GM21447 (cell line): ENCODE data around the gene INHBE.
"Not testable (repeated sequence)": the region's sequence is repeated elsewhere in the genome, so short reads cannot be mapped to it uniquely, and the experiment has no call there.

Experiments used
- ATAC-seq: cut with Tn5 transposase; IDR thresholded peaks from one replicate; pipeline ENCODE4 v1.9.1; 2021; ENCODE audit not compliant: unreplicated experiment

Gene INHBE, protein sequence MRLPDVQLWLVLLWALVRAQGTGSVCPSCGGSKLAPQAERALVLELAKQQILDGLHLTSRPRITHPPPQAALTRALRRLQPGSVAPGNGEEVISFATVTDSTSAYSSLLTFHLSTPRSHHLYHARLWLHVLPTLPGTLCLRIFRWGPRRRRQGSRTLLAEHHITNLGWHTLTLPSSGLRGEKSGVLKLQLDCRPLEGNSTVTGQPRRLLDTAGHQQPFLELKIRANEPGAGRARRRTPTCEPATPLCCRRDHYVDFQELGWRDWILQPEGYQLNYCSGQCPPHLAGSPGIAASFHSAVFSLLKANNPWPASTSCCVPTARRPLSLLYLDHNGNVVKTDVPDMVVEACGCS

DNA sequence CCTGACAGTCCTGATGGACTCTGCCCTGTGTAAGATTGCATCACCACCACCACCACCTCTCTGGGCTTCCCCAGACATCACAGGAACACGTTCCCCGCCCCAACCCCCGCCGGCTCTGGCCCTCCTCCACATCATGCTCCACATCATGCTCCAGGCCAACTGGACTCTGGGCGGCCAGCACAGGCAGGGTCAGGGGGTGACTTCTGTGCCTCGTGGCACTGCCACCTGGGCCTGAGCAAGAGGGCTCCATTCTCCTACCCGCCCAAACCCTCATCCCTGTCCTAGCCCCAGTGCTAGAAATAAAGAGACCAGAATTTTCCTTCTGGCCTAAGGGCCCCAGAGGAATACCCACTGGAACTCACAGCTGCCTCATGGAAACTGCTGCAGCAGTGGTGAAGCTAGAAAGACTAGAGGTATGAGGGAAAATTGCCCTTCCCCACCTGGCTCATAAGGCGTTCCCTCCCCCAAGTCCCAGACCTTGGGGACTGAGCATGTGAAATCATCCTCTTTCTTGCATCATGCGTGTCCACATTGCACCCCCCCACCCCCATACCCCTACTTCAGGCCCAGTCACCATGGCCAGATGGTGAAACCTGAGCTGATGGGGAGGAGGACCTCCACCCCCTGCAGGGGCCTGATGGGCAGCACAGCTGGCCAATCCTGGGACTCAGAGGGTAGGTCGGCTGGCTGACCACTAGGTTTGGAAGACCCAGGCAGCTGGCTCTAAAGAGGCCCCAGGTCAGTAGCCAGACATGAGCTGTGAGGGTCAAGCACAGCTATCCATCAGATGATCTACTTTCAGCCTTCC is at the start of gene INHBE:
TSS of gene INHBE (plus strand) at position 742 of the 808 bp plus-strand sequence. CDS start 230 bp downstream, outside the sequence.
- no peak for ATAC-seq

DNA sequence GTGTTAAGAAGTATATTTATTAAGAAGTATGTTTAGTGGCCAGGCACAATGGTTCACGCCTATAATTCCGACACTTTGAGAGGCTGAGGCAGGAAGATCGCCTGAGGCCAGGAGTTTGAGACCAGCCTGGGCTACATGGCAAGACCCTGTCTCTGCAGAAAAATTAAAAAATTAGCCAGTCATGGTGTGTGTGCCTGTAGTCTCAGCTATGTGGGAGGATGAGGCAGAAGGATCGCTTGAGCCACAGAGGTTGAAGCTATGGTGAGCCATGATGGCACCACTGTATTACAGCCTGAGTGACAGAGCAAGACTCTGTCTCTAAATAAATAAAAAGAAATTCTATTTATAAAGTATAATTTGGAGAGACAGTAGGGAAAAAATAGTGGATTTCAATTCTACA is 44.6 kb upstream of the INHBE start:
- no peak for ATAC-seq

DNA sequence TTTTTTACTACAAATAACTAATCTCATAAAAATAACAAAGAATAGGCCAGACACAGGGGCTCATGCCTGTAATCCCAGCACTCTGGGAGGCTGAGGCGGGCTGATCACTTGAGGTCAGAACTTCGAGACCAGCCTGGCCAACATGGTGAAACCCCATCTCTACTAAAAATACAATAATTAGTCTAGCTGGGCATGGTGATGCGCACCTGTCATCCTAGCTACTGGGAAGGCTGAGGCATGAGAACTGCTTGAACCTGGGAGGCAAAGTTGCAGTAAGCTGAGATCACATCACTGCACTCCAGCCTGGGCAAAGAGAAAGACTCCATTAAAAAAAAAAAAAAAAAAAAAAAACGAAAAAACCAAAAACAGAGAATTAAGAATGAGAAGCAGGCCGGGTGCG is 40.9 kb upstream of the INHBE start:
- not testable (repeated sequence) for ATAC-seq

DNA sequence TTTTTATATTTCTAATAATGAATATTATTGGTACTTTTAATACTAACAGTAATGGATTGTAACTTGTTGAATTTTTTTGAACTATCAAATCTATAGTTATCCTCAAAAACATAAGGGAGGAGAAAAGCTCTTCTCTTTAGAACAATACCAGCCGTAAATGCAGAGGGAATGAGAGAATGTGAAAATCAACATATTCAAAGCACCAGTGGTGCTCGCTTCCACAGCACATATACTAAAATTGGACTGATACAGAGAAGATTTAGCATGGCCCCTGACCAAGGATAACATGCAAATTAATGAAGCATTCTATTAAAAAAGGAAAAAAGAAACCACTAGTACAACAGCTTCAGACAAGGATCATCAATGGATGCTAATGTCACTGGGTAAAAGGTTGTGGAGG is 40.0 kb upstream of the INHBE start:
- no peak for ATAC-seq

DNA sequence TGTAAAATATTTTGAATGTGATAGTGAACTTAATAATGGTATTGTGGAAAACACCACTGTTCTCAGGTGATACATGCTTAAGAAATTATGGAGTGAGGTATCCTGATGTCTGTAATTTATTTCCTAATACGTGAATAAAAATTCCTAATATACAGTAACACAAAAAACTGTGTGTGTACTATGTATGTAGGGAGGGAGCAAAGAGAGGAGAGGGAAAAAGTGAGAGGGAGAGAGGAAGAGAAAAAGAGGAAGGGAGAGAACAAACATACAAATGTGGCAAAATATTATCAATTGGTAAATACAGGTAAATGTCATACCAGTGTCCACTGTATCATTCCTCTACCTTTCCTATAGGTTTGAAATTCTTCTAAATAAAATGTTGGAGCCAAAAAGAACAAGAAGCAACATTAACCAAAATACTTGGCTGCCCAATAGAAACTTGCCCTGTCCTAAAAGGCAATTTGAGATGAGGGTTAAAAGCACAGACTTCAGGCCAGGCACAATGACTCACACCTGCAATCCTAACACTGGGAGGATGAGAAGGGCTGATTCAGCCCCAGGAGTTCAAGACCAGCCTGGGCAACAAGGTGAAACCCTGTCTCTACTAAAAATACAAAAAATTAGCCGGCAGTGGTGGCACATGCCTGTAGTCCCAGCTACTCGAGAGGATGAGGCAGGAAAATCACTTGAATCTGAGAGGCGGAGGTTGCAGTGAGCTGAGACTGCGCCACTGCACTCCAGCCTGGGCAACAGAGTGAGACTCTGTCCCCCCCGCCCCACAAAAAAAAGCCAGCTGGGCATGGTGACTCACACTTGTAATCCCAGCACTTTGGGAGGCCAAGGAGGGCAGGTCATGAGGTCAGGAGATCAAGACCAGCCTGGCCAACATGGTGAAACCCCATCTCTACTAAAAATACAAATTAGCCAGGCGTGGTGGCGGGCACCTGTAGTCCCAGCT is 38.8 kb upstream of the INHBE start:
- ATAC-seq = no peak

DNA sequence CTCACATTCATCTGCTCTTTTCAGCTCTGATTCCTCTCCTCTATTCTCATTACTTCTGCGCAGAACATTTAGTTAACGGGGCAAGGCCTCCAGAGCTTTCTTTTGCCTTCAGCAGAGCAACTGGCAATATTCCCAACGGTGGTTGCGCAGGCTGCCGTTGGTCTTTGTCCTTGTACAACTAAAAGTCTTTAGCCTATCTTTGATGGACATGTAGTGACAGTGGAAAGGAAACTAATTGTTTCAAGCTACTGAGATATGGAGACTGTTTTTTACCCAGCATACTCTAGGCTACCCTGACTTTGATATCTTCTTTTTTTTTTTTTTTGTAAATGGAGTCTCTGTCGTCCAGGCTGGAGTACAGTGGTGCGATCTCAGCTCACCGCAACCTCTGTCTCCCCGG is 36.9 kb upstream of the INHBE start:
- ATAC-seq = no peak

DNA sequence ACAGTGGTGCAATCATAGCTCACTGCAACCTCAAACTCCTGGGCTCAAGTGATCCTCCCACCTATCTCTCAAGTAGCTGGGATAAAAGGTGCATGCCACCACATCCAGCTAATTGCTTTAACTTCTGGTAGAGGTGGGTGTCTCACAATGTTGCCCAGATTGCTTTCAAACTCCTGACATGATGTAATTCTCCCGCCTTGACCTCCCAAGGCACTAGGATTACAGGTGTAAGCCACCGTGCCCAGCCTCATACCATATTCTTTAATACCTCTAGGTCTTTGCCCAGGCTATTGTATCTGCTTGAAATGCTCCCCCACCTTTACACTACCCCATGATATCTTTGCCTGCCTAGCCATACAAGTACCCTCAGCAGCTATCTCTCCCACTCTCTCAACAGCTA is 35.6 kb upstream of the INHBE start:
- ATAC-seq = no peak

DNA sequence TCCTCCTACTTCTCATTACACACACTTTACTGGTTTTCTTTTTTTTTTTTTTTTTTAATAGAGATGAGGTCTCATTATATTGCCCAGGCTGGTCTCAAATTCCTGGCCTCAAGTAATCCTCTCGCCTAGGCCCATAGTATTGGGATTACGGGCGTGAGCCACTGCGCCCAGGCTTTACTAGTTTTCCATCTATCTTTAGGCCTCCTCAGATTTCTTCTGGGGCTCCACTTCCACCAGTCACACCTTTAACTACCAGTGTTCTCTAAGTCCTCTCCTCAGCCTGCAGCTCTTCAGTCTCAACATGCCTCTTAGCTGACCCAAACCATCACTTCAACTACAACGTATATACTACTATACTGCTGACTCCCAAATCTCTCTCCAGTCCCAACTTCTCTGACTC is 34.6 kb upstream of the INHBE start:
- ATAC-seq = no peak

DNA sequence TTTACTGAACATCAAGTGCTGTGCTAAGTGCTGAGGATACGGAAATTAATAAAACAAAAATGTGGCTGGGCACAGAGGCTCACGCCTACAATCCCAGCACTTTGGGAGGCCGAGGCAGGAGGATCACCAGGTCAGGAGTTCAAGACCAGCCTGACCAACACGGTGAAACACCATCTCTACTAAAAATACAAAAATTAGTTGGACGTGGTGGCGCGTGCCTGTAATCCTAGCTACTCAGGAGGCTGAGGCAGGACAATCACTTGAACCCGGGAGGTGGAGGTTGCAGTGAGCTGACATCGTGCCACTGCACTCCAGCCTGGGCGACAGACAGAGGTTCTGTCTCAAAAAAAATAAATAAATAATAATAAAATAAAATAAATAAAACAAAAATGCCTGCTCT is 28.2 kb upstream of the INHBE start:
- not testable (repeated sequence) for ATAC-seq

DNA sequence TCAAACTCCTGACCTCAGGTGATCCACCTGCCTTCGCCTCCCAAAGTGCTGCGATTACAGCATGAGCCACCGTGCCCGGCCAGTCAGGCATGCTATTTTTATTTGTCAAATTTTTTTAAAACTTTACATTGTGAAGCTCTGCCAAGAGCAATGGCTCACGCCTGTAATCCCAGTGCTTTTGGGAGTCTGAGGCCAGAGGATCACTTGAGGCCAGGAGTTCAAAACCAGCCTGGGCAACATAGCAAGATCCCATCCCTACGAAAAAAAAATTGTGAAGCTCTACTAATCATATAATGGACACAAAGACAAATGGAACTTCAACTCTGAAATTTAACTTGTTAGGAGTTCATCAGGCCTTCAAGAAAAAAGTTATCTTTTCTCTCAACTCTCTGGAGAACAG is 26.1 kb upstream of the INHBE start:
- no peak for ATAC-seq

DNA sequence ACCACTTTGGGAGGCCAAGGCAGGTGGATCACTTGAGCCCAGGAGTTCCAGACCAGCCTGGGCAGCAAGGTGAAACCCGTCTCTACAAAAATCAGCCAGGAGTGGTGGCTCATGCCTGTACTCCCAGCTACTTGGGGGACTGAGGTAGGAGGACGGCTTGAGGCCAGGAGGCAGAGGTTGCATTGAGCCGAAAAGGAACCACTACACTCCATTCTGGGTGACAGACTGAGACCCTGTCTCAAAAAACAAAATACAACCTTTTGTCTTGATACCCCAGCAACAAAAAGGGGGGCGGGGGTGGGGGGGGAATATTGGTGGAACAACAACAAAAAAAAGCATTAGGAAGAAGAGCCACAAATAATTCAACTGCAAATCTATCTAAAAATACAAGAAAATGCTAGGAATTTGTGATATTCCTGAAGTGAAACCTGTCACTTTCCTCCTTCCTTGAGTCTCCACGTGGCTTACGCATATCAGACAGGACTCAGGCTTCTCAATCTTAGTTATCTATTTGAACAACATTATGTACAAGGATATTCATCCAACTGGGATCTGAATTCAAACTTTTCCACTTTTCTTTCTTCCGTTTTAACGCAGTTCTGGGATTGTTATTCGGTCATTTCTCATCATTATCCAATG is 25.5 kb upstream of the INHBE start:
- ATAC-seq = no peak

DNA sequence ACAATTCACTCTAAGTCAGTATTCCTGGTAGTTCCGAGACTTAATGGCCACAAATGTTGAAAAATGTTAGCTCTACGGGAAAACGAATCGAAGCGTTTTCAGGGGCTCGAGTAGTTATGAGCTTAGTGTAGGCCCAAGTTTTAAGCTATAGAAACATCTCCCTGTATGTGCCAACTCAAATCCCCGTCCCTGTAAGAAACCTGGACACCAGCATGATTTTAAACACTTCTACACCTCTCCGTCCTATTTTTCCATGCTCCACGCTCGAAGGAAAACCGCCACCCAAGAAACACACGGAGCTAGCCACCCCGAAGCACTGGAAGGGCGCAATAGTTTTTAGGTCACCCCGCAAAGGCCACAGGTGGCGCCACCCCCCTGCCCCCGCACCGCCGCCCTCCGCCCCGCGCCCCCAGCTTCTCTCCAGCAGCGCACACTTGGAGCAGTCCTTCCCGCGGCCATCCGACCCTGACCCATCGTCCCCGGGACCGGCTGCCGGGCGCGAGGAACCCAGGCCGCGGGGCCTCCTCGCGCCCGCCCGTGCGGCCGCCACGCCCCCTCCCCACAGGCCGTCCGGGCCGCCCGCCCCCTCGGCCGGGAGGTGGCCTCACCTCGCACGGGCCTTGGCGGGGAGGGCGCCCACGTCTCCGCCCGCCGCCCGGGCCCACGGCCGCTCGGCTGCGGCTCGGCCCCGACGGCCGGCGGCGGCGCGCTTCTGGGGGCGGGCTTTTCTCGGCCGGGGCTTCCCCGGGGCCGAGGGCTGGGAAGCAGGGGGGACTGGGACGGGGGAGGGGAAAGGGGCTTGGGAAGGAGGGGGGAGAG is 24.8 kb upstream of the INHBE start:
- peak; percentile 36 for ATAC-seq

DNA sequence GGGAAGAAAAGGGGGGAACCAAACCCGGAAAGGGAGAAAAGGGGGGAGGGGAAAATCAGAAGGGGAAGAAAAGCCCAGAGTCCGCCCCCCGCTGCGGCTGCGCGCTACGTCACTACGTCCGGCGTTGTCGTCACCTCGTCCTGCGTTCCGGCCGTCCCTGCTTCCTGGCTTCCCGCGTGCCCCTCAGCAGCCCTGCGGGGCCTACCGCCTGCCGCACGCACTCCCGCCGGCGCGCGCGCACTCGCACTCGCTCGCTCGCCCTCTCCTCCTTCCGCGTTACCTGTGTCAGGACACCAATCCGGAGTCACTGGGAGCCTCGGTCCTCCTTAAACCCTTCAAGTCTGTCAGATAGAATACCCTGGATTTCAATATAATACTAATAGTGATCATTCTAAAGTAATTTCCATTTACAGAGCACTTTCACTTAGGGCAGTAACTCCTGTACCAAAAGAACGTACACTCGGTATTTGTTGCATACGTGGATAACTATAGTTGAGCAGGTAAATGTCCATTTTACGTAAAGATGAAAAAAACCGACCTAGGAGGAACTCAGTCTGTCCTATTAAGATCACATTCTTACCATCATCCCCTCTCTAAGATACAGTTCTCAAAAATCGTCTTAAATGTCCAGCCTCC is 24.1 kb upstream of the INHBE start, which contains the start of gene R3HDM2:
TSS of gene R3HDM2 (minus strand) at position 113 of the 636 bp plus-strand sequence. CDS start 120,615 bp downstream, outside the sequence.
- ATAC-seq = peak; percentile 95

DNA sequence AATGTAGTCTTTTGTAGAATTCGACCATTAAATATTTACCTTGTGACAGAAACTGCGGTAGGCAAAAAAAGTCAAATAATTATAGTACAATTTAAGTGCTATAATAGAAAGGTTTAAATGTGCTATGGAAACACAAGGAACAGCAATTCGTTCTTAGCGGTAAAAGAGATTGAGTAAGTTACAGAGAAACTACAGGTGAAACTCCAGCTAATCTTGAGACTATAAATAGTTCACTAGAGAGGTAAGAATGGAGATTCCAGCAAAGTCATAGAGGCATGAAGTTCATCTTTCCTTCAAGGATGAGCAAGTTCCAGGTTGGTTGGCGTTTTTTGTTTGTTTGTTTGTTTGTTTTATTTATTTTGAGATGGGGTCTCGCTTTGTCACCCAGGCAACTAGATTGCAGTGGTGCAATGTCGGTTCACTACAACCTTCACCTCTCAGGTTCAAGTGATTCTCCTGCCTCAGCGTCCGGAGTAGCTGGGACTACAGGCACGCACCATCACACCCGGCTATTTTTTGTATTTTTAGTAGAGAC is 23.4 kb upstream of the INHBE start:
- ATAC-seq = no peak

DNA sequence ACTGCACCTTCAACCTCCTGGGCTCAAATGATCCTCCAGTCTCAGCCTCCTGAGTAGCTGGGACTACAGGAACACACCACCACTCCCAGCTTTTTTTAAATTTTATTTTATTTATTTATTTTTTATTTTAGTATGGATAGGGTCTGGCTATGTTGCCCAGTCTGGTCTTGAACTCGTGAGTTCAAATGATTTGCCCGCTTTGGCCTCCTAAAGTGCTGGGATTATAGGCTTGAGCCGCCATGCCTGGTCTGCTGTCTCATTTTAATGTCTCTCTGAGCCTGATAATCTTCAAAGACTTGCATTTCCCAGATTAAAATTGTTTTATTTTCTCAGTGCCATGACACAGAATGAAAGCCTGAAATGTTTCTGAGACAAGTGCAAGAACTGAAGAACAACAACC is 21.7 kb upstream of the INHBE start:
- no peak for ATAC-seq

DNA sequence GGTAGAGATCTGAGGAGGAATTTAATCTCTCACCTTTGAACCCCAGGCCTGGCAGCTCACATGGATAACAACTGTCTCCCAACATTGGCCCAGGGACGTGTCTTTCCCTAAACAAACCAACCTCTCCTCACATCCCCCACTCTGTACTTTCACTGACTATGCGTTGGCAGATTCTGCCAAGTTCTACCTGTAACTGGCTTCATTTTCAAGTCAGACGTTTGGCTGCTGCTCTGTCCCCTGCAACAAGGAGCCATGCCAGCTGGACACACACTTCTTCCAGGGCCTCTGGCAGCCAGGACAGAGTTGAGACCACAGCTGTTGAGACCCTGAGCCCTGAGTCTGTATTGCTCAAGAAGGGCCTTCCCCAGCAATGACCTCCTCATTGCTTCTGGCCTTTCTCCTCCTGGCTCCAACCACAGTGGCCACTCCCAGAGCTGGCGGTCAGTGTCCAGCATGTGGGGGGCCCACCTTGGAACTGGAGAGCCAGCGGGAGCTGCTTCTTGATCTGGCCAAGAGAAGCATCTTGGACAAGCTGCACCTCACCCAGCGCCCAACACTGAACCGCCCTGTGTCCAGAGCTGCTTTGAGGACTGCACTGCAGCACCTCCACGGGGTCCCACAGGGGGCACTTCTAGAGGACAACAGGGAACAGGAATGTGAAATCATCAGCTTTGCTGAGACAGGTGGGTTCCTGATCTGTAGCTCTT is 20.4 kb upstream of the INHBE start, which contains the start of gene INHBC:
TSS of gene INHBC (plus strand) at position 268 of the 707 bp plus-strand sequence. CDS start at position 371, 103 bp downstream.
- ATAC-seq = no peak

DNA sequence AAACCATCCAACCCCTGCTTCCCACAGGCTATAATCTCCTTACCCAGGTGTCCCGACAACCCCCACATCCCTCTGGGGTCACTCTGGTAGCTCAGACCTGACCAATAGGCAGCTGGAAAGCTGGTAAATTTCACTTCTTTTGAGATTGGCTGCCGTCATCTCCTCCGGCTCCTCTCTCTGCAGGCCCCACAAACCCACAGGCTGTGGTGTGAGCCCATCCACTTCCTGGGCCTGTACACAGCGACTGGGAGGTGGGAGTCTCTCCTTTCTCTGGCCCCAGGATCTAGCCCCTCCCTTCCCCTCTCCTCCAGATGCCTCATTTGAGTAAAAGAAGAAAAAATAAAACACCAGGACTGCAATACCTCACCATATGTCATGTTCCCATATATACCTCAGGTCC is 19.8 kb upstream of the INHBE start:
- ATAC-seq = no peak

DNA sequence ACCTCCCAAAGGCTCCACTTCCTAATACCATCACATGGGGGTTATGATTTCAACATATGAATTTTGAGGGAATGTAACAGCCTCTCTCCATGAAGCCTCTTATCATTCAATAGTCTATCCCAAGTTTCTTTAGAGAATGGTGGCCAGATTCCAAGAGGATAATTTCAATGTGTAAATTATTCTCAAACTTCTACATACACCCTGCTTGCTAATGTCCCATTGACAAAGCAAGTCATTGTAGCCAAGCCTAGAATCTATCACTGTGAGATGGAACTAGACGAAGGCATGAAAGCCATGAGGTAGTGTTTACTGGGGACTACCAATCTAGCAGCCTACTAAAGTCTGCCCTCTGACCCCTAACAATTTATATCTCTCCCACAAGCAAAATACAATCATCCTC is 16.7 kb upstream of the INHBE start:
- no peak for ATAC-seq
